CD4-positive, alpha-beta T cell (primary cell): ENCODE measurements around the gene LTB4R2. TPM values are rescaled to one million over a fixed set of nuclear protein-coding genes. Genes with fewer than 3 reads are reported as not detected.
A peak's percentile ranks its signal among the peaks of the same experiment; 100 is the strongest.

Source experiments
- ATAC-seq: fragments of 200-7000 bp; cut with Tn5 transposase; one replicate; pipeline ENCODE4 v1.10.0; 2022; ENCODE audit warnings: mild to moderate bottlenecking; ENCODE audit not compliant: poor library complexity
- CTCF ChIA-PET: fragments of 350-600 bp; sonication (Branson Sonifier 250); formaldehyde crosslinking; loops from one replicate; lab custom pipeline; 2021; ENCODE audit warnings: antibody characterized with exemption, inconsistent platforms; lab: Charles Lee
- POLR2A ChIA-PET: fragments of 350-600 bp; sonication (Branson Sonifier 250); formaldehyde crosslinking; loops from one replicate; lab custom pipeline; 2021; ENCODE audit warnings: antibody characterized with exemption, inconsistent platforms; lab: Charles Lee
- DNase-seq, 14 experiments: peaks; one replicate each; pipeline ENCODE4 v3.0.0-alpha.2; 2013 to 2020; ENCODE audit warnings: mixed read lengths in 2 of 14
- H3K27ac ChIP-seq, 2 donors: one replicate each; pipeline versions ENCODE4 v1.5.1 to v1.7.0; 2013; ENCODE audit warnings: low read length in 2 of 2, low read depth in 1 of 2, mild to moderate bottlenecking in 1 of 2
- H3K27me3 ChIP-seq, 2 experiments: 1 replicate in 1 of 2; 2 replicates in 1 of 2; pipeline versions ENCODE4 v1.6.1 to v1.7.0; 2013; ENCODE audit warnings: low read length in 2 of 2, control low read depth in 1 of 2, mild to moderate bottlenecking in 1 of 2, moderate library complexity in 1 of 2; ENCODE audit not compliant: insufficient read depth in 2 of 2, control insufficient read depth in 1 of 2
- H3K36me3 ChIP-seq: one replicate; pipeline ENCODE4 v1.6.1; 2013; ENCODE audit warnings: low read length, control low read depth; ENCODE audit not compliant: insufficient read depth
- H3K4me1 ChIP-seq: one replicate; pipeline ENCODE4 v1.6.1; 2013; ENCODE audit warnings: low read length, control low read depth; ENCODE audit not compliant: insufficient read depth
- H3K4me3 ChIP-seq: one replicate; pipeline ENCODE4 v1.5.1; 2013; ENCODE audit warnings: mild to moderate bottlenecking, low read length, moderate library complexity
- H3K9me3 ChIP-seq, 2 experiments: 1 replicate in 1 of 2; 2 replicates in 1 of 2; pipeline versions ENCODE4 v1.6.1 to v1.7.0; 2013; ENCODE audit warnings: low read length in 2 of 2, mild to moderate bottlenecking in 2 of 2, control low read depth in 1 of 2, moderate library complexity in 1 of 2; ENCODE audit not compliant: control insufficient read depth in 1 of 2, insufficient read depth in 1 of 2
- H3K27ac Mint-ChIP-seq: one replicate; pipeline ENCODE4 v1.8.0; 2020; ENCODE audit warnings: mixed read lengths
- H3K27me3 Mint-ChIP-seq: one replicate; pipeline ENCODE4 v1.8.0; 2021; ENCODE audit warnings: mixed read lengths
- H3K36me3 Mint-ChIP-seq: one replicate; pipeline ENCODE4 v1.8.0; 2021; ENCODE audit warnings: low read depth, mixed read lengths
- H3K4me1 Mint-ChIP-seq: one replicate; pipeline ENCODE4 v1.8.0; 2021; ENCODE audit warnings: low read depth, mixed read lengths
- H3K4me3 Mint-ChIP-seq: one replicate; pipeline ENCODE4 v1.8.0; 2020; ENCODE audit warnings: mild to moderate bottlenecking, mixed read lengths
- H3K9me3 Mint-ChIP-seq: one replicate; pipeline ENCODE4 v1.8.0; 2020; ENCODE audit warnings: mixed read lengths
- intact Hi-C, 2 experiments: fragments of 100-400 bp; cut with DNase I in 1 of 2; cut with micrococcal nuclease in 1 of 2; formaldehyde crosslinking; loops; one replicate each; pipeline versions ENCODE4 v1.15.1 to v1.9.0; 2023 to 2025; cut with DNase I, micrococcal nuclease
- total RNA-seq, 174 experiments: library from RNA in 2 of 174; stranded (reverse) in 2 of 174; gene quantifications; one replicate each; pipeline ENCODE4 v1.2.3 and lab custom pipeline; 2021 to 2026
- TF ChIP-seq, protein P1 (sequence below): fragments of 200-600 bp; IDR thresholded peaks from one replicate; pipeline ENCODE4 v1.8.0; 2022; ENCODE audit warnings: antibody characterized with exemption, mild to moderate bottlenecking

LTB4R2 gene
- total RNA-seq, 2 experiments from 2014 or later: 16.4 to 18.2 TPM

DNA sequence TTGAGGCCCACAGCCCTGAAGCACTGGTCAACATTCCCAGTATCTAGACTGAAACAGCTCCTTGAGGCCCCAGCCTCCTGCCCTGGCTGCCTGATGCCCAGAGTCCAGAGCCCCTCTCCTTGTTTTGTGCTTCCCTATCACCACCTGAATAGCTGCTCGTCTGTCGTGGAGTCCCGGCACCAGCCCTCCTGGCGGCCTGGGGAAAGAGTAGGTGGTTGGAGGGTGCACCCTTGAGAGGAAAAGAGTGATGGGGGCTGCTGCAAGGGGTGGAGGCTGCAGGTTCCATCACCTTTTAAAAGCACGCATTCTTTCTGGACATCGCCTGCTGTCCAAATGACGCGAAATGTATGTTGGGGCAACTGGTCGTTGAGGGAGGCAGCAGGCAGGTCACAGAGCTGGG is 41.7 kb upstream of the LTB4R2 start:
- intact Hi-C loops: no loop called here
- no peak overlapping the region for H3K4me3 ChIP-seq
- CTCF ChIA-PET: no interaction called here
- no peaks in the 10 kb centered on the region for H3K9me3 ChIP-seq
- ATAC-seq (no peak), DNase-seq (no peak)
- H3K4me3 Mint-ChIP-seq: no peak overlapping the region
- H3K27ac ChIP-seq: no peak overlapping the region
- H3K27me3 ChIP-seq: no peaks in the 10 kb centered on the region
- H3K36me3 ChIP-seq: peaks cover 61% of the 10 kb centered on the region
- TF ChIP-seq, protein P1, sequence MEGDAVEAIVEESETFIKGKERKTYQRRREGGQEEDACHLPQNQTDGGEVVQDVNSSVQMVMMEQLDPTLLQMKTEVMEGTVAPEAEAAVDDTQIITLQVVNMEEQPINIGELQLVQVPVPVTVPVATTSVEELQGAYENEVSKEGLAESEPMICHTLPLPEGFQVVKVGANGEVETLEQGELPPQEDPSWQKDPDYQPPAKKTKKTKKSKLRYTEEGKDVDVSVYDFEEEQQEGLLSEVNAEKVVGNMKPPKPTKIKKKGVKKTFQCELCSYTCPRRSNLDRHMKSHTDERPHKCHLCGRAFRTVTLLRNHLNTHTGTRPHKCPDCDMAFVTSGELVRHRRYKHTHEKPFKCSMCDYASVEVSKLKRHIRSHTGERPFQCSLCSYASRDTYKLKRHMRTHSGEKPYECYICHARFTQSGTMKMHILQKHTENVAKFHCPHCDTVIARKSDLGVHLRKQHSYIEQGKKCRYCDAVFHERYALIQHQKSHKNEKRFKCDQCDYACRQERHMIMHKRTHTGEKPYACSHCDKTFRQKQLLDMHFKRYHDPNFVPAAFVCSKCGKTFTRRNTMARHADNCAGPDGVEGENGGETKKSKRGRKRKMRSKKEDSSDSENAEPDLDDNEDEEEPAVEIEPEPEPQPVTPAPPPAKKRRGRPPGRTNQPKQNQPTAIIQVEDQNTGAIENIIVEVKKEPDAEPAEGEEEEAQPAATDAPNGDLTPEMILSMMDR: no peak
- H3K4me1 Mint-ChIP-seq: peaks cover 27% of the 10 kb centered on the region
- peaks cover 65% of the 10 kb centered on the region for H3K36me3 Mint-ChIP-seq
- POLR2A ChIA-PET: interaction anchor here (0.9 kb wide), 1 partner anchor 26 kb away, joined by 4 read pairs; no protein-coding TSS in a partner anchor
- H3K27ac Mint-ChIP-seq: no peak overlapping the region
- no peaks in the 10 kb centered on the region for H3K9me3 Mint-ChIP-seq
- H3K27me3 Mint-ChIP-seq: no peaks in the 10 kb centered on the region
- H3K4me1 ChIP-seq: peaks cover 21% of the 10 kb centered on the region

DNA sequence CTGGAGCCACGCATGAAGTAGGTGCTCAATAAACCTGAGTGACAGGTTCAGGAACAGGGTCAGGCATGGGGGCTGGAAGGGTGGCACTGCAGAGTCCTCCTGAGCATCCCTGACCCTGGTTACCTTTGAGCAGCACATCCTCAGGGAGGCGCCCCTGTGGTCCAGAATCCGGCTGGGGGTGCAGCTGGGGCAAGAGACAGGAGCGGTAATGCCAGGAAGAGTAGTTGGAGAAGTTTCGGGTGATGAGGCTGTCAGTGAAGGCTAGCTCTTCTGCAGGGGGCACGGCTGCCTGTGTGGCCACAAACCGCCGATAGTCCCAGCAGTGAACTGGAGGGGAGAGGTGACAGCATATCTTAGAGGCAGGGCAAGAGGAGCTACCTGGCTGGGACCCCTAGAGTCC is 40.6 kb upstream of the LTB4R2 start:
- ATAC-seq (no peak), DNase-seq (no peak)
- intact Hi-C loops: no loop called here
- Histone ChIP-seq H3K4me1 (peaks cover 31% of the 10 kb centered on the region), H3K36me3 (peaks cover 53% of the 10 kb centered on the region), H3K27me3 (no peaks in the 10 kb centered on the region), H3K27ac (no peak overlapping the region), H3K9me3 (no peaks in the 10 kb centered on the region), H3K4me3 (no peak overlapping the region)
- H3K36me3 Mint-ChIP-seq: peaks cover 58% of the 10 kb centered on the region
- peak overlapping the region; percentile 96 for H3K4me3 Mint-ChIP-seq
- H3K9me3 Mint-ChIP-seq: no peaks in the 10 kb centered on the region
- TF ChIP-seq, protein P1: no peak
- POLR2A ChIA-PET: interaction anchor here (1.2 to 4.0 kb wide), 4 partner anchors 11 to 56 kb away, joined by 3 to 134 read pairs (median 19); partner anchors contain the start of genes CHMP4A, DHRS1, NOP9 and TINF2
- H3K4me1 Mint-ChIP-seq: peaks cover 39% of the 10 kb centered on the region
- no peaks in the 10 kb centered on the region for H3K27me3 Mint-ChIP-seq
- CTCF ChIA-PET: interaction anchor here (2.9 to 3.6 kb wide), 2 partner anchors 11 to 28 kb away, joined by 18 to 20 read pairs; no protein-coding TSS in a partner anchor
- no peak overlapping the region for H3K27ac Mint-ChIP-seq

DNA sequence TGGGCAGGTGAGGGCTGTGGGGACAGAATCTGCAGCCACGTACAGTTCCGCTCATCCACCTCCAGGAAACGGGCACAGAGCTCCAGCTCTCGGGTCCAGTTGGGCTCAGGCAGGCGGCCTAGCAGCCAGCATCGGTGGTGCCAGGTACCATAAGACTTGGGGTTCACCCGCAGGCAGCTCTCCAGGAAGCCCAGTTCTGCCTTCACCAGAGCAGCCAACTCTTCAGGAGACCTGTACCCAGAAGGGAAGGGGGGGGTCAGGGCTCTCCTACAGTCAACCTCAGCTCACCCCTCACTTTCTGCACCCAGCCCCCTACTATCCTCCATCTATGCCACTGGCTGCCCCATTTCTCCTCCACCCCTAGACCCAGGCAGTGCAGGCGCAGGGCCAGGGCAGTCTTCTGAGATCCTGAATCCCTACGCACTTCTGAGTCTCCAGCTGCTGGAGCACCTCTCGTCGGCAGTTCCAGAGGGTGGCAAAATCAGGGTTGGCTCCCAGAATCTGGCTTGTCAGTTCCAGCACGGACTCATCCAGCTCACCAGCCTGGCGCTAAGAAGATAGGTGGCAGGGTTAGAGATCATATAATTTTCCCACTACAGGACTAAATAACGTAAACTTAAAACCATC is 39.9 kb upstream of the LTB4R2 start:
- no peaks in the 10 kb centered on the region for H3K27me3 ChIP-seq
- TF ChIP-seq, protein P1: no peak
- no peak overlapping the region for H3K4me3 ChIP-seq
- H3K9me3 Mint-ChIP-seq: no peaks in the 10 kb centered on the region
- peaks cover 52% of the 10 kb centered on the region for H3K36me3 Mint-ChIP-seq
- intact Hi-C loops: loop anchor here in 1 of 2 experiments (2.0 to 5.0 kb wide), 3 partner anchors 38 to 57 kb away; partner anchors contain the start of genes CHMP4A, GMPR2, LTB4R and LTB4R2
- peaks cover 38% of the 10 kb centered on the region for H3K4me1 ChIP-seq
- H3K27ac Mint-ChIP-seq: peak overlapping the region; percentile 97
- H3K27ac ChIP-seq: no peak overlapping the region
- DNase-seq (no peak), ATAC-seq (no peak)
- peaks cover 47% of the 10 kb centered on the region for H3K36me3 ChIP-seq
- no peaks in the 10 kb centered on the region for H3K9me3 ChIP-seq
- H3K4me3 Mint-ChIP-seq: peak overlapping the region; percentile 96
- peaks cover 40% of the 10 kb centered on the region for H3K4me1 Mint-ChIP-seq
- CTCF ChIA-PET: interaction anchor here (1.0 to 3.6 kb wide), 12 partner anchors 10 to 172 kb away, joined by 3 to 20 read pairs (median 5); partner anchors contain the start of genes CHMP4A, CIDEB, LTB4R and LTB4R2
- POLR2A ChIA-PET: interaction anchor here (0.7 to 4.0 kb wide), 18 partner anchors 8 to 161 kb away, joined by 3 to 134 read pairs (median 12); partner anchors contain the start of genes CBLN3, CHMP4A, DCAF11 and DHRS1
- no peaks in the 10 kb centered on the region for H3K27me3 Mint-ChIP-seq
